Measurements from ENCODE around the gene NFE2. TPM values are rescaled to one million over a fixed set of nuclear protein-coding genes. Genes with fewer than 3 reads are reported as not detected.
"Not testable (repeated sequence)": the region's sequence is repeated elsewhere in the genome, so short reads cannot be mapped to it uniquely, and the experiment has no call there.

Gene NFE2
- total RNA-seq, 2 experiments from 2014 or later = not detected

GRCh38 chr12:54330442-54330841 lies 29.6 kb upstream of the NFE2 start:
- Mint-ChIP-seq H3K27me3 (no peaks in the 10 kb centered on the region), H3K4me1 (peaks cover 57% of the 10 kb centered on the region), H3K9me3 (ENCODE audit: low read depth) (no peaks in the 10 kb centered on the region), H3K36me3 (ENCODE audit: low read depth) (peaks cover 4% of the 10 kb centered on the region), H3K4me3 (no peak overlapping the region), H3K27ac (peak overlapping the region; percentile 53)
- DNase-seq (no peak), ATAC-seq (no peak)
- ChIA-PET POLR2A (no interaction called here), CTCF (interaction anchor here (1.1 to 2.0 kb wide), 2 partner anchors 10 to 49 kb away, joined by 3 to 10 read pairs; no protein-coding TSS in a partner anchor)
- intact Hi-C loops (cut with DNase I, micrococcal nuclease) = no loop called here

DNA sequence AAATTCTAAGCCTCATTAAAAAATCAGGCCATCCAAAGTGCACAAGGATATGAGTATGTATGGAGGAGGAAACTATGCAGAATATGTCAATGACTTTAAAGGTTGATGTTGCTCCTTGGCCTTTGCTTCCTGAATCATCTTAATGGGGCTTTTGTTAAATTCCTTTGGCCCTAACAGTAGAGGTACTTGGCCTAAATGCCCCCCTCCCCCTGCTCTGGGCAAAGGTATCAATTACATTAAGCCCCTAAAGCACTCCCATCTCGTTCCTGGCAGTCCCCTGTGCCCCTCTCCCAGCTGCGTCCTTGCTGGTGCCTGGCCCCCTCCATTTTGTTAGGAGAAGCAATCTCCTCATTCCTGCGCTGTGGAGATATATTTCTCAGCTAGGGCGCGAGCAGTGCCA lies 28.9 kb upstream of the NFE2 start:
- POLR2A ChIA-PET = no interaction called here

GRCh38 chr12:54328595-54329337 lies 28.0 kb upstream of the NFE2 start:
- peaks cover 61% of the 10 kb centered on the region for H3K4me1 Mint-ChIP-seq
- no peak for ATAC-seq

More for the DNA sequence above, 28.9 kb upstream of the NFE2 start:
- intact Hi-C loops (cut with DNase I, micrococcal nuclease) = no loop called here
- no peak for DNase-seq
- ATAC-seq = no peak
- H3K27me3 Mint-ChIP-seq = no peaks in the 10 kb centered on the region
- CTCF ChIA-PET = interaction anchor here (1.1 to 2.0 kb wide), 4 partner anchors 9 to 70 kb away, joined by 3 to 10 read pairs (median 5); no protein-coding TSS in a partner anchor
- no peaks in the 10 kb centered on the region for H3K9me3 Mint-ChIP-seq (ENCODE audit: low read depth)
- peaks cover 4% of the 10 kb centered on the region for H3K36me3 Mint-ChIP-seq (ENCODE audit: low read depth)
- H3K4me1 Mint-ChIP-seq = peaks cover 57% of the 10 kb centered on the region
- peak overlapping the region; percentile 42 for H3K27ac Mint-ChIP-seq
- H3K4me3 Mint-ChIP-seq = no peak overlapping the region

DNA sequence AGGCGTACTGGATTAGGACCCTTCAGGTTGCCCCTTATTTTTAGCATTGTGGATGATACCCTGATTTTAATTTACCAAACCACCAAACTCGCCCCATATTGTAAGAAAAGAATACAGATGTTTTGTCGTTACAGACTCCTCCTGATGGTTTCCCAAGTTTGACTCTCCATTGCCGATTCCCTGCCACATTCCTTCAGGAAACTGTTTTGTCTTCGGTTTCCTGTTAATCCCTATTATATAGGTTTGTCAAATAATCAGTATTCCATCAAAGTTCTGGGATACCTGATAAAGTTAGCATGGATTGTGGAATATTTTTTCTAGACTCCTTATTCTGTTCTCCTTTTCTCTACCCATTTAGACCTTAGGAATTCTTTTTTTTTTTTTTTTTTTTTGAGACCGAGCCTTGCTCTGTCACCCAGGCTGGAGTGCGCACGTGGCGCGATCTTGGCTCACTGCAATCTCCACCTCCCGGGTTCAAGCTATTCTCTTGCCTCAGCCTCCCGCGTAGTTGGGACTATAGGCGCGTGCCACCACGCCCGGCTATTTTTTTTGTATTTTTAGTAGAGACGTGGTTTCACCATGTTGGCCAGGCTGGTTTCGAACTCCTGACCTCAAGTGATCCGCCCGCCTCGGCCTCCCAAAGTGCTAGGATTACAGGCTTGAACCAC lies 24.8 kb upstream of the NFE2 start:
- not testable (repeated sequence) for ATAC-seq; H3K27me3 Mint-ChIP-seq; H3K36me3 Mint-ChIP-seq (ENCODE audit: low read depth); H3K9me3 Mint-ChIP-seq (ENCODE audit: low read depth)
- POLR2A ChIA-PET = interaction anchor here (0.6 to 1.3 kb wide), 11 partner anchors 27 to 50 kb away, joined by 3 to 17 read pairs (median 4); partner anchors contain the start of genes CBX5 and HNRNPA1
- peaks cover 42% of the 10 kb centered on the region for H3K4me1 Mint-ChIP-seq
- H3K27ac Mint-ChIP-seq = peak overlapping the region; percentile 92
- peak overlapping the region; percentile 96 for H3K4me3 Mint-ChIP-seq
- CTCF ChIA-PET = interaction anchor here (0.5 to 6.7 kb wide), 47 partner anchors 8 to 581 kb away, joined by 3 to 49 read pairs (median 5); partner anchors contain the start of genes CBX5, HNRNPA1 and NFE2
- DNase-seq = peak; percentile 16
- intact Hi-C loops (cut with DNase I, micrococcal nuclease) = loop anchor here (1.0 to 2.0 kb wide), 5 partner anchors 34 to 172 kb away; partner anchors contain the start of genes CBX5 (in 1 of the 2), HNRNPA1 (in 1 of the 2) and NCKAP1L (in 1 of the 2)

More at GRCh38 chr12:54328595-54329337, 28.0 kb upstream of the NFE2 start:
- ChIA-PET CTCF (interaction anchor here (1.0 to 6.7 kb wide), 5 partner anchors 7 to 71 kb away, joined by 3 to 49 read pairs (median 7); no protein-coding TSS in a partner anchor), POLR2A (interaction anchor here (0.7 kb wide), 1 partner anchor 7 kb away, joined by 3 read pairs; no protein-coding TSS in a partner anchor)
- peaks cover 4% of the 10 kb centered on the region for H3K36me3 Mint-ChIP-seq (ENCODE audit: low read depth)
- peak overlapping the region; percentile 78 for H3K27ac Mint-ChIP-seq
- H3K9me3 Mint-ChIP-seq (ENCODE audit: low read depth) = no peaks in the 10 kb centered on the region
- no peaks in the 10 kb centered on the region for H3K27me3 Mint-ChIP-seq
- no peak for DNase-seq
- intact Hi-C loops (cut with DNase I, micrococcal nuclease) = no loop called here
- H3K4me3 Mint-ChIP-seq = no peak overlapping the region

DNA sequence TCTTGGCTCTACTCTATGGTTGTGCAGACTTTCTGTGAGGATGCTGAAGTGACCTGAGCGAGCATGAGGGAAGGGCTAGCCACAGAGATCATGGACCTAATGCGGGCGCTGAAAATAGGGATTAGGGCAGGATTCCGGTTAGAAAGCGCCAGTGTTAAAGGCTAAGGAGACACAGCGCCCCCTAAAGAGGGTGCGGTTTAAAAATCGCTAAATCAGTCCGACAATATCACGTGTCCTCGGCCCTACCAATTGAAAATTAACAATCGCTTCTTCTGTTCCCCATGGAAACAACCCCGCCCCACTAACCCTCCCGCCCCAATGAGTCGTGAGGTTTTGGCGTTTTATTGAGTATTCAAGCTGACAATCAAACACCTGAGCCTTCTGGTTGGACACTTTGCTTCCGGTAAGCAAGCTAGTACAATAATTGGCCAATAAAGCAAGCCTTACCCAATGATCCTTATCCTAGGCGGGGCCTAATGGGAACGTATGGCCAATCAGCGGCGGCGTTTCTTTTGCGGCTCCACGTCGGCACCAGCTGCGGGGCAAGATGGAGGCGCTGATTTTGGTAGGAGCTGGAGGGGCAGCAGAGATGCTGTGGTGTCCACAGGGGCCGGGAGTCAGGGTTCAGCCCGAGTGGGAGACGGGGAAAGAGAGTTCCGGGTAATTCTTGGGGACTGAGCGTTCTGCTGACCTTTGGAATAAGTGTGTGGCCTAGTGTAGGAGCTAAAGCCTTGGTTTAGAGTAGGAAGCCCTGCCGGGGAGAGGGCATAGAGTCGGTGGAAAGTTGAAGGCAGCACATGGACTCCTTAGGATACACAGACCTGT lies 24.0 kb upstream of the NFE2 start, which contains the start of gene COPZ1:
COPZ1 (plus strand) TSS at position 515 of the 825 bp plus-strand sequence; CDS start at position 548, 33 bp downstream.
- Mint-ChIP-seq H3K27me3 (no peaks in the 10 kb centered on the region), H3K4me3 (peak within 1 kb of the TSS; percentile 96), H3K9me3 (ENCODE audit: low read depth) (no peaks in the 10 kb centered on the region), H3K36me3 (ENCODE audit: low read depth) (peaks cover 2% of the 10 kb centered on the region), H3K4me1 (peaks cover 36% of the 10 kb centered on the region), H3K27ac (peak within 1 kb of the TSS; percentile 92)
- DNase-seq = peak; percentile 96
- POLR2A ChIA-PET = interaction anchor here (0.6 to 1.3 kb wide), 13 partner anchors 18 to 49 kb away, joined by 3 to 17 read pairs (median 4); partner anchors contain the start of genes CBX5 and HNRNPA1
- intact Hi-C loops (cut with DNase I, micrococcal nuclease) = loop anchor here (1.0 to 2.0 kb wide), 6 partner anchors 34 to 172 kb away; partner anchors contain the start of genes CBX5 (in 1 of the 2), HNRNPA1 (in 1 of the 2) and NCKAP1L (in 1 of the 2)
- CTCF ChIA-PET = interaction anchor here (0.5 to 6.7 kb wide), 51 partner anchors 8 to 581 kb away, joined by 3 to 49 read pairs (median 4); partner anchors contain the start of genes CBX5, HNRNPA1 and NFE2
- peak; percentile 99 for ATAC-seq

DNA sequence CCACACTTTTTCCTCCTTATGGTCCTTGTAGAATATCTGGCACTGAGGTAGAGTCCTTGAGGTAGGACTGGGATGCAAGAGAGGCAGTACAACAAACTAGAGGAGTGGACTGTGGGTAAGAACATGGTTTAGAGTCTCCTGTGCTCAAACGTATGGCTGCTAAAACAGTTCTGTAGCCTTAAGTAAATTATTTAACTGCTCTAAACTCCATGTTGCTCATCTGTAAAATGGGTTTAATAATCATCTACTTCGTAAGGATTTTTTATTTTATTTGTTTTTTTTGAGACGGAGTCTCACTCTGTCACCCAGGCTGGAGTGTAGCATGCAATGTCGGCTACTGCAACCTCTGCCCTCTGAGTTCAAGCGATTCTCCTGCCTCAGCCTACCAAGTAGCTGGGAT lies 20.5 kb upstream of the NFE2 start:
- no peaks in the 10 kb centered on the region for H3K9me3 Mint-ChIP-seq (ENCODE audit: low read depth)
- peaks cover 8% of the 10 kb centered on the region for H3K4me1 Mint-ChIP-seq
- H3K27me3 Mint-ChIP-seq = no peaks in the 10 kb centered on the region
- no peak overlapping the region for H3K4me3 Mint-ChIP-seq
- ChIA-PET POLR2A (interaction anchor here (0.6 to 0.7 kb wide), 2 partner anchors 22 to 26 kb away, joined by 3 to 6 read pairs; no protein-coding TSS in a partner anchor), CTCF (interaction anchor here (0.6 to 3.8 kb wide), 12 partner anchors 9 to 151 kb away, joined by 3 to 10 read pairs (median 4); no protein-coding TSS in a partner anchor)
- DNase-seq = no peak
- no peak for ATAC-seq
- no peaks in the 10 kb centered on the region for H3K36me3 Mint-ChIP-seq (ENCODE audit: low read depth)
- no peak overlapping the region for H3K27ac Mint-ChIP-seq
- intact Hi-C loops (cut with DNase I, micrococcal nuclease) = no loop called here

DNA sequence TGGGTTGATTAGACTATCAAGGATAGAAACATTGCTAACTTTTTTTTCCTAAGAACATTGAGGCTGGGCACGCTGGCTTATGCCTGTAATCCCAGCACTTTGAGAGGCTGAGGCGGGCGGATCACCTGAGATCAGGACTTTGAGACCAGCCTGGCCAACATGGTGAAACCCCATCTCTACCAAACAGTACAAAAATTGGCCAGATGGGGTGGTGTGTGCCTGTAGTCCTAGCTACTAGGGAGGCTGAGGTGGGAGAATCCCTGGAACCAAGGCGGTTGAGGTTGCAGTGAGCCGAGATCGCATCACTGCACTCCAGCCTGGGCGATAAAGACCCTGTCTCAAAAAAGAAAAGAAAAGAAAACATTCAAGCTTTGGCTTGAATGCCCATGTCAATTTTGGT lies 11.5 kb upstream of the NFE2 start:
- H3K9me3 Mint-ChIP-seq (ENCODE audit: low read depth); H3K36me3 Mint-ChIP-seq (ENCODE audit: low read depth); ATAC-seq; H3K27me3 Mint-ChIP-seq; intact Hi-C loops (cut with DNase I, micrococcal nuclease); DNase-seq; H3K27ac Mint-ChIP-seq; H3K4me1 Mint-ChIP-seq; H3K4me3 Mint-ChIP-seq; POLR2A ChIA-PET: not testable (repeated sequence)
- CTCF ChIA-PET = interaction anchor here (1.1 to 1.6 kb wide), 4 partner anchors 13 to 88 kb away, joined by 3 to 7 read pairs (median 4); partner anchors contain the start of gene COPZ1

GRCh38 chr12:54311051-54311450 lies 10.2 kb upstream of the NFE2 start:
- ATAC-seq (peak; percentile 47), DNase-seq (no peak)
- Mint-ChIP-seq H3K4me1 (peaks cover 3% of the 10 kb centered on the region), H3K27me3 (peaks cover 5% of the 10 kb centered on the region), H3K4me3 (no peak overlapping the region), H3K36me3 (ENCODE audit: low read depth) (no peaks in the 10 kb centered on the region), H3K9me3 (ENCODE audit: low read depth) (no peaks in the 10 kb centered on the region), H3K27ac (no peak overlapping the region)
- intact Hi-C loops (cut with DNase I, micrococcal nuclease) = no loop called here
- ChIA-PET CTCF (interaction anchor here (0.7 to 2.3 kb wide), 6 partner anchors 14 to 104 kb away, joined by 3 to 7 read pairs (median 3); partner anchors contain the start of gene COPZ1), POLR2A (no interaction called here)

GRCh38 chr12:54306925-54307741 lies 6.3 kb upstream of the NFE2 start:
- Mint-ChIP-seq H3K9me3 (ENCODE audit: low read depth) (no peaks in the 10 kb centered on the region), H3K4me1 (peaks cover 6% of the 10 kb centered on the region), H3K27ac (no peak overlapping the region), H3K4me3 (no peak overlapping the region), H3K27me3 (peaks cover 28% of the 10 kb centered on the region), H3K36me3 (ENCODE audit: low read depth) (no peaks in the 10 kb centered on the region)
- POLR2A ChIA-PET = interaction anchor here (0.7 to 1.2 kb wide), 3 partner anchors 8 to 20 kb away, joined by 3 to 4 read pairs (median 4); partner anchors contain the start of gene COPZ1
- intact Hi-C loops (cut with DNase I, micrococcal nuclease) = no loop called here
- CTCF ChIA-PET = interaction anchor here (0.5 to 2.4 kb wide), 11 partner anchors 13 to 93 kb away, joined by 3 to 10 read pairs (median 5); partner anchors contain the start of gene COPZ1
- peak; percentile 53 for DNase-seq
- peak; percentile 58 for ATAC-seq
